Activated naive CD8-positive, alpha-beta T cell treated with anti-CD3 and anti-CD28 coated beads, Interleukin-2, amount 10 ng/mL, durations not matched to agents 7 days and 5 days (primary cell): ENCODE data around the gene TRPV5. TPM values are rescaled to one million over a fixed set of nuclear protein-coding genes. Genes with fewer than 3 reads are reported as not detected.

Experiments
- ATAC-seq: fragments of 150-1000 bp; cut with Tn5 transposase; one replicate; pipeline ENCODE4 v1.10.0; 2021; ENCODE audit warnings: low read depth, moderate library complexity
- POLR2A ChIA-PET: fragments of 350-600 bp; sonication (Branson Sonifier 250); formaldehyde crosslinking; loops from one replicate; lab custom pipeline; 2021; ENCODE audit warnings: antibody characterized with exemption; lab: Charles Lee
- DNase-seq: peaks from one replicate; pipeline ENCODE4 v3.0.0; 2021
- H3K27ac Mint-ChIP-seq: one replicate; pipeline ENCODE4 v1.8.0; 2022; ENCODE audit warnings: mild to moderate bottlenecking, mixed read lengths
- H3K27me3 Mint-ChIP-seq: one replicate; pipeline ENCODE4 v1.8.0; 2022; ENCODE audit warnings: mild to moderate bottlenecking, moderate library complexity, mixed read lengths
- H3K36me3 Mint-ChIP-seq: one replicate; pipeline ENCODE4 v1.8.0; 2021; ENCODE audit warnings: mild to moderate bottlenecking, mixed read lengths
- H3K4me1 Mint-ChIP-seq: one replicate; pipeline ENCODE4 v1.8.0; 2021; ENCODE audit warnings: mixed read lengths
- H3K4me3 Mint-ChIP-seq: one replicate; pipeline ENCODE4 v1.8.0; 2022; ENCODE audit warnings: mild to moderate bottlenecking, moderate library complexity, mixed read lengths
- H3K9me3 Mint-ChIP-seq: one replicate; pipeline ENCODE4 v1.8.0; 2021; ENCODE audit warnings: mixed read lengths
- total RNA-seq, 2 experiments: library from RNA; stranded (reverse); gene quantifications; one replicate each; pipeline ENCODE4 v1.2.3, GENCODE V29; 2021

The TRPV5 gene
- total RNA-seq, 2 experiments from 2014 or later: not detected

DNA sequence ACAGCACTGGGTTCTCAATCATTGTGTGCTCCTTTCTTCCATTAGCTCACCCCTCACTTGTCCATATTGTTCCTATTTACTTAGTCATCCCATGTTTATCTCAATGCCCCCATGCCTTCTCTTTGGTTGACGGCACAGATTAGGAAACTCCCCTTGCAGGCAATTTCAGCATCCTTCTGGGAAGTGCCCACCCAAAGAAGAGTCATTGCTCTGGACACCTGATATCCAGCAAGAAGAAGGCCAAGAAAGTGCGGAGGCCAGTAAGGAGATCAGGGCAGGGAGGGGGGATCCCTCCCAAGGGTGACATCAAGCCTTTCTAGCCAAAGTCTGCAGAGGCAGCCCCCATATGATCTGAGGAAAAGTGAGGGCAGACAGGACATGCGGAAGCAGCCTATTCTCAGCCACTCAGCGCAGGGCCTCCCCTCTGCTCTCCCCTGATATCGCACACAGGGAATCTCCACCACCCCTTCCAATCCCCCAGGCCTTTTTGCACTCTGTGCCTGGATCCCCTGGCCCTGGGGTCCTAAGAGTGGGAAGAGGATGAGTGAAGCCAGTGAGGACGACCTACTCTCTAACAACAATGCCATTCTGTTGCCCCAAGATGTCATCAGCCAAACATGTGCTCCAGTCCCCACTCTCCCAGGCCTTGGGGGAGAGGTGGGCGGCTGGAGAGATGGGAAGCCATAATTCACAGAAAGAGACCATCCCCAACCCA lies 49.8 kb downstream of the TRPV5 start:
- Mint-ChIP-seq H3K36me3 (no peaks in the 10 kb centered on the region), H3K27me3 (peaks cover 6% of the 10 kb centered on the region), H3K4me3 (no peak overlapping the region), H3K27ac (no peak overlapping the region), H3K9me3 (no peaks in the 10 kb centered on the region), H3K4me1 (peaks cover 3% of the 10 kb centered on the region)
- DNase-seq: no peak
- no peak for ATAC-seq
- POLR2A ChIA-PET: no interaction called here

DNA sequence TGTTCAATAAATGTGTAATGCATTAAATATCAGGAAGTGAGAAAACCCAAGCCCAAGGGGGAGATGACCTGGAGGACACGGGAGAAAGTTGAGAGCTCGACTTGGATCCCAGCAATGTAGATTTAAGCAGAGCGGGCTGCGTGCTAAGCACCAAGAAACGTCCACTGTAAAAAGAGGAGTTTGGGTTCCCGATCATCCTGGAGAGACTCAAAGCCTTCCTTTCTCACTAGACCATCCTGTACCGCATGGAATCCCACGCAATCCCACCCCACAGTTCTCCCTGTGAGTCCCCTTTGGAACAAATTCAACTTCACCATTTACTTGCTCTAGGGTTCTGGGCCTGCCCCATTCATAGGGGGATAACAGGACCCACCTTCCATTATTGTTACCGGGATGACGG lies 50.4 kb downstream of the TRPV5 start:
- Mint-ChIP-seq H3K9me3 (no peaks in the 10 kb centered on the region), H3K4me3 (no peak overlapping the region), H3K27me3 (peaks cover 9% of the 10 kb centered on the region), H3K36me3 (no peaks in the 10 kb centered on the region), H3K27ac (no peak overlapping the region), H3K4me1 (peaks cover 3% of the 10 kb centered on the region)
- ATAC-seq (no peak), DNase-seq (no peak)
- POLR2A ChIA-PET: no interaction called here

DNA sequence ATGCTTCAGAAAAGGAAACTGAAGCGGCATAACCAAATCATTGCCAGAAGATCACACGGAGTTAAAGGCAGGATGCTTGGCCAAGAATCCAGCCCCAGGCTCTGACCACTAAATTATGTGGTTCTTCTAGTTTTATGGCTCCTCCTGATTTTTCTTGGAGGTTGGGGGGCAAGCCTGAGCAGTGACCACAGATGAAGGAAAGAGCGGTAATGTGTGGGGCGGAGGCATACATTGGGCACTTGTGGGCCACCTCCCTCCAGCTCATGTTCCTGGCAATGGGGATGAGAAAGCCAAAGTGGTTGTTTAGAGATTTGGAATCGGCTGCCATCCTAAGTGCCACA lies 51.2 kb downstream of the TRPV5 start:
- no peak for DNase-seq

DNA sequence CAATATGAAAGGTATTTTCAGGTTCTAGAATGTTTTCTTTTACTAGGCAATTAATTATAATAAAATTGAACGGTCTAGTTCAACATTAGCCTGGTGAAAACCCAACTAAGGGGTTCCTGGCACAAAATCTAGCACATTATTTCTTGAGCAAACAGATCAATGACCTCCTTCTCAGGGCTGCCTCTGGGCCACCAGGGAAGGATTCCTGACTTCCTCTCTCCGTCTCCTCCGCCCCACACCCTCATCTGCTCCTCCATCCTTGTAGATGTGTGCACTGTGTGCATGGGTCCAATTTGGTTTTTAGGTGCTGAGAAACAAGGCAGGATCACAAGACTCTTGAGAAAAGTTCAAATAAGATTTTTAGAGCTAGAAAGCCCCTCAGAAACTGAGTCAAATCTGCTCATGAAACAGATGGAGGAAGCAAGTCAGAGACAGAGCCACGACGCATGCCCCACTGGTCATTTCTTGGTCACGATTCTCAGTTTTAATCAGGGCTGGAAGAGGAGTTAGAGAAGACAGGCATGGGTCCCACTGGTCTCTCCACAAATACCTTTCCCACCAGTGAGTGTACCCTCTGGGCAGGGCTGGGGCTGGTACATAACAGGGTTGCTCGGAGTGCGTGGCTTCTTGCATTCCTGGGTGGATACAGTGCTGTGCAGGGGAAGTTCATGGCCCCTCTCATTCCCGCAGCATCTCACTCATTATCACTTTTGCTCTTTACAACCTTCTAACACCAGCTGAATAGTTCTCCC lies 51.8 kb downstream of the TRPV5 start:
- ATAC-seq: no peak
- H3K9me3 Mint-ChIP-seq: no peaks in the 10 kb centered on the region
- H3K27ac Mint-ChIP-seq: no peak overlapping the region
- H3K27me3 Mint-ChIP-seq: peaks cover 9% of the 10 kb centered on the region
- POLR2A ChIA-PET: no interaction called here
- H3K4me3 Mint-ChIP-seq: no peak overlapping the region
- H3K4me1 Mint-ChIP-seq: peaks cover 3% of the 10 kb centered on the region
- no peaks in the 10 kb centered on the region for H3K36me3 Mint-ChIP-seq
- no peak for DNase-seq

More for the DNA sequence above, 51.2 kb downstream of the TRPV5 start:
- Mint-ChIP-seq H3K27ac (no peak overlapping the region), H3K27me3 (peaks cover 9% of the 10 kb centered on the region), H3K36me3 (no peaks in the 10 kb centered on the region), H3K9me3 (no peaks in the 10 kb centered on the region), H3K4me1 (peaks cover 3% of the 10 kb centered on the region), H3K4me3 (no peak overlapping the region)
- ATAC-seq: no peak
- POLR2A ChIA-PET: no interaction called here

DNA sequence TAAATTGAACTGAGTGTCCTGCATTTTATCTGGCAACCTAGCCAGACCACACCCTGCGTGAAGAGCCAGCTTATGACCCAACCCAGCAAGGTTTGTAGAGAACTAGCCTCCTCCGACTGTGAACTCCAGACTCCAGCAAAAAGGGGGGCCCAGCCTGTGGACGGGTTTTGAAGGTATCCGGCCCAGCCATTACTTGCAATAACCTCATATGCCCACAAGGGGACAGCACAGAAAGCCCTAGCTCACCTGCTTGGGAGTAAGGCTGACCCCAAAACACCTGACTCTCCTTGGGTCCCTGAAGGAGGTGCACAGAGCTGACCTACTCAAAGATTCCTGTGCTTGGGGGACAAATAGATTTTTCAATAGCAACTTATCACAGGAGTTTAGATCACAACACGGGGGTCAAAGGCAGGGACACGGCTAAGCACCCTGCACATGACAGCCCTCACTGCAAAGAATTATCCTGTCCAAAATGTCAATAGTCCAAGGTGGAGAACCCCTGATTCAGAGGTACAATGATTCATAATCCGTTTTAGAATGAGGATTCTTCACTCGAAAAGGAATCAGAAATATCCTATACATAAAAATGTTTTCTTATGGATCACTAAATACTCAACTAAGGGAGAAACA lies 52.6 kb downstream of the TRPV5 start:
- Mint-ChIP-seq H3K27ac (no peak overlapping the region), H3K27me3 (peaks cover 9% of the 10 kb centered on the region), H3K4me1 (peaks cover 3% of the 10 kb centered on the region), H3K36me3 (no peaks in the 10 kb centered on the region), H3K9me3 (no peaks in the 10 kb centered on the region), H3K4me3 (no peak overlapping the region)
- ATAC-seq (peak; percentile 70), DNase-seq (peak; percentile 53)
- POLR2A ChIA-PET: no interaction called here

DNA sequence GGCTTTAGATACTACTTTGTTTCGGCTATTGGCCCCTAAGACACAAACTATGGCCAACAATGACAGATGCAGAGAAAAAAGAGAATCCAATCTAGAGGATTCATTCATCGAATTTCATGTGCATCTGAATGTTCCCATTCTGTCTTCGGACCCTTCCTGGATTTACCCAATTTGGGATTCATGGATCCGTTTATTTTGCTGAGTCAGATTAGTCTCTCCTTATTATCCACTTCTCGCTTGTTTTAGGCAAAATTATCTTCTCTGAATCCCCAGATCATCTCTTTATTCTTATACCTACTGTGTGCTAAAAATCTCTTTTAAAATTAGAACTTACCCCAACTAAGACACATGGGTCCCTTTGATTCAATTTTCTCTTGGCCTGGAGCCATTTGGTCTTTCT lies 54.5 kb downstream of the TRPV5 start:
- POLR2A ChIA-PET: no interaction called here
- no peaks in the 10 kb centered on the region for H3K36me3 Mint-ChIP-seq

DNA sequence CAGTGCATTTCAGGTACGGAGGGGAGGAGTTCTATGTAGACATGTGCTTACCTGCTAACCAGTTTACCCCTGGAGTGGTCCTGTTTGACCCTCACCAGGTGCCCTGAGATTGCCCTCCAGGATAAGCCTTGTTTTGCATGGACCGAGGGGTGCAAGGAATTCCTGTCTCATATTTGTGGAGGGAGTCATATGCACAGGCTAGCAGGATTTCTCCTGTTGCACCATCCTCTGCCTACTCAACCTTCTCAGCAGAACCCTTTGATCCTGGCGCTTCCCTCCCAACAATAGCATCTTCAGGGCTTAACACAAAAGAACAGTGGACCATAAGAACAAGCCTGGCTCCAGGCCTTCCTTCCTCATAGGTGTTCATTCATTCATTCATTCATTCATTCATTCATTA lies 55.2 kb downstream of the TRPV5 start:
- Mint-ChIP-seq H3K27me3 (peaks cover 9% of the 10 kb centered on the region), H3K4me3 (no peak overlapping the region), H3K9me3 (no peaks in the 10 kb centered on the region), H3K27ac (no peak overlapping the region), H3K36me3 (no peaks in the 10 kb centered on the region), H3K4me1 (peaks cover 3% of the 10 kb centered on the region)
- POLR2A ChIA-PET: no interaction called here
- DNase-seq (no peak), ATAC-seq (no peak)

More for the DNA sequence above, 54.5 kb downstream of the TRPV5 start:
- Mint-ChIP-seq H3K9me3 (no peaks in the 10 kb centered on the region), H3K4me3 (no peak overlapping the region), H3K4me1 (peaks cover 3% of the 10 kb centered on the region), H3K27me3 (peaks cover 9% of the 10 kb centered on the region), H3K27ac (no peak overlapping the region)
- DNase-seq (no peak), ATAC-seq (no peak)

DNA sequence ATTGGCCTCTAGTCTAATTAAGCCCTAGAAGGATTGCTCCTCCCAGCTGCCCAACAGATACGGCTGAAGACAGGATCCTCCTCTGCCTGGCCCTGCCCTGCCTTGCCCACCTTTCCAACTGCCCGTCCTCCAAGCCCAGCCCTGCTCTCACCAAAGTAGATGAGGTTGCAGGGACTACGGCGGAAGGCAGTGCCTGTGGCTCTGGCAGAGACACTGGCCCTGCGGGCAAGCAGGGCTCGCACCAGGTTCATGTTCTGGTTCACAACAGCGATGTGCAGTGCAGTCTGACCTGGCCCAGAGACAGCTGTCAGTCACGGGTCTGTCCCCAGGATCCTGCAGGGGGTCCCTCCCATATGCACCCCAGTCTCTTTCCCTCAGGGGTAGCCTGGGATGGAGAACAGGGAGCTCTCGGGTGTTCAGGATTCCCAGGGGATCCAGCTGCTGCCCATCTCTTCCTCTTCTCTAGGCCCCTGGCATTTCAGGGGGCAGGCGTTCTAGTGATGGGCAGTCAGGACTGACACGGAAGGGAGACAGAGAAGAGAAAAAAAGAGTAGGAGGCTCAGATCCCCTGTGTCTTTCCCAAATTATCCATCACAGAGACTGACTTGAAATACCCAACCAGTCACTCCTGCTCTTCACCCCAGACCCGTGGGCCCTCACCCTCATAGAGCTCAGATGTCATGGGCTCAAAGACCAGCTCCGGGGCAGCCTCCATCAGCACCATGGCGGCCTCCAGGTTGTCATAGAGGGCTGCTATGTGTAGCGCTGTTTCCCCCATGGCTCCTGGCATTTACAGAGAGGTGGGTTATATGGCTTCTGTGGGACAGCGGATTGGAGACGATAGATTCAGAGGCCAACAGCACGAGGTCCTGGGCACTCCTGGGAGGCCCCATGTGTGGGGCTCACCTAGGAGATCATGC lies 56.3 kb downstream of the TRPV5 start:
- POLR2A ChIA-PET: no interaction called here
- ATAC-seq: no peak
- DNase-seq: no peak
- H3K27me3 Mint-ChIP-seq: peaks cover 9% of the 10 kb centered on the region
- no peaks in the 10 kb centered on the region for H3K36me3 Mint-ChIP-seq
- no peak overlapping the region for H3K4me3 Mint-ChIP-seq
- peaks cover 4% of the 10 kb centered on the region for H3K4me1 Mint-ChIP-seq
- no peaks in the 10 kb centered on the region for H3K9me3 Mint-ChIP-seq
- H3K27ac Mint-ChIP-seq: no peak overlapping the region

DNA sequence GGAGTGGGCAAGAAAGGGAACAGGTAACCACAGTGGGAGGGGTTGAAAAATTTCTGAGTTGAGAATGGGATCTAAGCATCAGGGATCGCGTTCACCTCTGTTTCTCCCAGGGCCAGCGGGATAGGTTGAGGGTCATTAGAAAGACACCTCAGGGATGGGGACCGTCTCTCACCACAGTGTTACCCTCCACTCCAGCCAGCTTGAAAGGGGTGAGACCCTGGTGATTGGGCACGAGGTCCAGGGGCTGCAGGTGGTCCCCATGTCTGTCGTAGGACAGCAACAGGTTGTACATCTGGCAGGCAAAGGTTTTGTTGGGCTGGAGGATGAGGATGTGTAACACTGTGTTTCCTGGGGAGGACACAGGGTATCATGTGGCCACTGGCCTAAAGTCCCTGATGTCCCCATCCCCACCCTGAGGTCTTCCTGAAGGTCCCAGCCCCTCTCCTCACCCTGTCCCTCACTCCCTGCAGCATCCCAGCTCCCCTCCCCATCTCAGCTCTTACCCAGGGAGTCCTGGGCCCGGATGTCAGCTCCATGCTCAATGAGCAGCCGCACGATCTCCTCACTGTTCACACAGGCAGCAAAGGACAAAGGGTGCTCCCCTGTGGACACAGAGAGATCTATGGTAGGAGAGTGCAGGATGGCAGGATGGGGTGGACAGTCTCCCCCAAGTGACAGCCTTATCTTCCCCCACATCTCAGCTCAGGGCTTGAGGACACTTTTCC lies 57.1 kb downstream of the TRPV5 start:
- Mint-ChIP-seq H3K9me3 (no peaks in the 10 kb centered on the region), H3K4me1 (peaks cover 4% of the 10 kb centered on the region), H3K36me3 (no peaks in the 10 kb centered on the region), H3K4me3 (no peak overlapping the region), H3K27me3 (peaks cover 9% of the 10 kb centered on the region), H3K27ac (no peak overlapping the region)
- POLR2A ChIA-PET: no interaction called here
- ATAC-seq (no peak), DNase-seq (no peak)

DNA sequence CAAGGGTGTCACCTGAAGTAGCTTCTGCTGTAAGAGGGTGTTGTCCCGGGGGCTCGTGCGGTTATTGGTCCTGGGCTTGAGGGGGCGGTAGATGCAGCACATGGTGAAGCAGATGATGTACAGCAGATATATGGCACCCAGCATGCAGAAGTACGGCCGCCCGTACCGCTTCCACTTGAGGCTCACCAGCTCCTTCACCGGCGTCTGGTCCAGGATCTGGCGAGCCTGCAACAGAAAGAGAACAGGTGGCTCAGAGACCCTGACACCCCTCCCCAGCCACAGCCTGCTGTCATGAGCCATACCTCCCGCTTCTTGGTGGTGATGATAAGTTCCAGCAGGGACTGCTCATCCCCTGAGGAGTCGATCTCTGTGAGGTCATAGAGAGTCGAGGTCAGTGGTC lies 58.1 kb downstream of the TRPV5 start:
- Mint-ChIP-seq H3K27me3 (peaks cover 9% of the 10 kb centered on the region), H3K36me3 (no peaks in the 10 kb centered on the region), H3K4me1 (peaks cover 2% of the 10 kb centered on the region), H3K9me3 (no peaks in the 10 kb centered on the region), H3K27ac (no peak overlapping the region), H3K4me3 (no peak overlapping the region)
- DNase-seq: no peak
- no peak for ATAC-seq
- POLR2A ChIA-PET: no interaction called here

DNA sequence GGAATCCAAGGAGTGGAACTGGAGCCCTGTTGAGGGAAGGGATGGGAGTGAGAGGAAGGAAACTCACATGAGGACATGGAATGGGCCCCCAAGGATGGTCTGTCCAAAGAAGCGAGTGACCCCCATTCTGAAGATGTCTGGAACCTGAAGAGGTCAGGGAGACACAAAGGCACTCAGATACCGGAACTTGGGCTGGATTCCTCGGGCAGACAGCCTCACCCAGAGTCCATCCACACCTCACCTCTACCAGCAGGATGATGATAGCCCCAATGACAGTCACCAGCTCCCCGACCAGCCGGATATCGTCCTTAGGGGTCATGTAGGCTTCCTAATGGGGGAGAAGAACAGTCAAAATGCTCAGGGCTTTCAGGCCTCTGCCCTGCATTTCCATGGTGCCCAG lies 58.7 kb downstream of the TRPV5 start:
- H3K9me3 Mint-ChIP-seq: no peaks in the 10 kb centered on the region
- DNase-seq: no peak
- POLR2A ChIA-PET: no interaction called here
- no peak for ATAC-seq
- peaks cover 9% of the 10 kb centered on the region for H3K27me3 Mint-ChIP-seq
- H3K27ac Mint-ChIP-seq: no peak overlapping the region
- no peaks in the 10 kb centered on the region for H3K36me3 Mint-ChIP-seq
- H3K4me1 Mint-ChIP-seq: peaks cover 2% of the 10 kb centered on the region
- no peak overlapping the region for H3K4me3 Mint-ChIP-seq

DNA sequence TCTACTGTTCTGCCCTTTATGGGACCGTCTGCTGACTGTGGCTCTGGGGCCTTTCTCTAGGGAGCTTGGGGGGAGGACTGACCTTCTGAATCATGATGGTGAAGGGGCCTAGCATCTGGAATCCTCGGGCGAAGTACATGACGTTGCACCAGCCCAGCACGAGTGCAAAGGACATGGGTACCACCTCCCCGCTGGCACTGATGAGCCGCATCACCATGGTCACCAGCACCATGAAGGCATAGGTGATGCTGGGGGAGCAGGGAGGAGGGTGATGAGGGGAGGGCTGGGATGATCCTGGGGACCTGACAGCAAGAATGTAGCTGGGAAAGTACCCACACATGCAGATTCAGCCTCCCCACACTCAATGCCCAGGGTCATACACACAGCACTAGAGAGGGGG lies 59.1 kb downstream of the TRPV5 start:
- no peak overlapping the region for H3K4me3 Mint-ChIP-seq
- H3K4me1 Mint-ChIP-seq: peaks cover 2% of the 10 kb centered on the region
- POLR2A ChIA-PET: no interaction called here
- DNase-seq (no peak), ATAC-seq (no peak)
- H3K36me3 Mint-ChIP-seq: no peaks in the 10 kb centered on the region
- peaks cover 6% of the 10 kb centered on the region for H3K27me3 Mint-ChIP-seq
- no peaks in the 10 kb centered on the region for H3K9me3 Mint-ChIP-seq
- no peak overlapping the region for H3K27ac Mint-ChIP-seq

DNA sequence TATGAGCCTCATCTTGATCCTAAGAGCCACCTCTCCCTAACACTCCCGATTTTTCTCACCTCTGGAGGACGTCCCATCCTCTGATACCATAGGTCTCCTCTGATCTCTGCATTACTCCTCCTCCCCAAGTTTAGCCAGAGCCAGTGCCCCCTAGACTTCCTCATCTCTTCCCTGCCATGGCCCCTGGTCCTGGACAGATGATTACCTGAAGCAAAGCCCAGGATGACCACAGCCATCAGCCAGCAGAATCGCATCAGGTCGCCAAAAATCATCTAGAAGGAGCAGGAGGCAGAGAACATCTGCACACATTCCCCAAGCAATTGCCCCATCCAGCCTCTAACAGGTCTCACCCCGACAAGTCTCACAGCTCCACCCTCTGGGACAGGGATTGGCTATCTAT lies 59.7 kb downstream of the TRPV5 start:
- POLR2A ChIA-PET: no interaction called here
- no peak overlapping the region for H3K27ac Mint-ChIP-seq
- DNase-seq: no peak
- no peak for ATAC-seq
- H3K4me1 Mint-ChIP-seq: peaks cover 2% of the 10 kb centered on the region
- no peaks in the 10 kb centered on the region for H3K9me3 Mint-ChIP-seq
- H3K36me3 Mint-ChIP-seq: no peaks in the 10 kb centered on the region
- peaks cover 3% of the 10 kb centered on the region for H3K27me3 Mint-ChIP-seq
- no peak overlapping the region for H3K4me3 Mint-ChIP-seq
